SK-N-MC (cell line): ENCODE results near the gene CSMD2.

Source experiments
- EZH2 ChIP-seq: fragments of 200-600 bp; sonication (generic); IDR thresholded peaks from one replicate; pipeline ENCODE4 v1.6.1; 2017; ENCODE audit warnings: antibody characterized with exemption
- FOXP2 ChIP-seq: optimal IDR thresholded peaks from 2 replicates; pipeline ENCODE3; 2011; ENCODE audit warnings: mild to moderate bottlenecking, moderate library complexity; ENCODE audit not compliant: insufficient read depth; ENCODE audit errors: extremely low read length, control extremely low read depth
- POLR2AphosphoS5 ChIP-seq: IDR thresholded peaks from 2 replicates; pipeline ENCODE4 v1.6.1; 2012; ENCODE audit warnings: mild to moderate bottlenecking, low read depth, low read length, borderline replicate concordance

- TF ChIP-seq EZH2: no peak
- TF ChIP-seq POLR2AphosphoS5: no peak
- TF ChIP-seq FOXP2: no peak
These were observed 127.9 kb downstream of the CSMD2 start for GRCh38 chr1:34037109-34037508.
